Tibial artery (tissue), 4 donors: ENCODE results near the gene PTRH2.

Source experiments
- DNase-seq, 2 donors: peaks; one replicate each; pipeline ENCODE4 v3.0.0-alpha.2; 2019
- H3K27ac ChIP-seq, 2 donors: fragments of 200-600 bp; sonication (generic) in 1 of 2; 1 replicate in 1 of 2; 2 replicates in 1 of 2; pipeline ENCODE4 v1.5.1; 2018 to 2019; ENCODE audit warnings: mild to moderate bottlenecking in 1 of 2
- H3K27me3 ChIP-seq, 2 donors: fragments of 200-600 bp; sonication (generic) in 1 of 2; one replicate each; pipeline versions ENCODE4 v1.5.1 to v1.6.0; 2016 to 2019
- H3K36me3 ChIP-seq, 3 donors: fragments of 200-600 bp; sonication (generic) in 2 of 3; one replicate each; pipeline ENCODE4 v1.5.1; 2016 to 2019; ENCODE audit warnings: mild to moderate bottlenecking in 2 of 3
- H3K4me1 ChIP-seq, 4 donors: fragments of 200-600 bp; sonication (generic) in 2 of 4; 1 replicate in 3 of 4; 2 replicates in 1 of 4; pipeline ENCODE4 v1.5.1; 2016 to 2019
- H3K4me3 ChIP-seq, 2 donors: fragments of 200-600 bp; sonication (generic) in 1 of 2; 1 replicate in 1 of 2; 2 replicates in 1 of 2; pipeline ENCODE4 v1.5.1; 2018 to 2019; ENCODE audit warnings: mild to moderate bottlenecking in 2 of 2
- H3K9me3 ChIP-seq, 3 donors: fragments of 200-600 bp; sonication (generic) in 1 of 3; one replicate each; pipeline ENCODE4 v1.5.1; 2016 to 2019
- CTCF ChIP-seq, 2 experiments: fragments of 200-600 bp in 1 of 2; fragments of 450-650 bp in 1 of 2; IDR thresholded peaks; one replicate each; pipeline ENCODE4 v1.5.1; 2017 to 2019; ENCODE audit warnings: antibody characterized with exemption in 2 of 2, mild to moderate bottlenecking in 1 of 2, moderate library complexity in 1 of 2
- intact Hi-C: fragments of 100-400 bp; cut with DNase I; formaldehyde crosslinking; loops from one replicate; pipeline ENCODE4 v1.15.0; 2023; ENCODE audit warnings: low total_unique reads

PTRH2 gene

GRCh38 chr17:59696682-59697277, 10.4 kb downstream of the PTRH2 start:
- Histone ChIP-seq H3K4me1 (no peaks in the 10 kb centered on the region), H3K27ac (no peak overlapping the region), H3K4me3 (no peak overlapping the region), H3K36me3 (peaks cover 59 to 77% (median 76%) of the 10 kb centered on the region in 3 donors), H3K9me3 (no peaks in the 10 kb centered on the region), H3K27me3 (no peaks in the 10 kb centered on the region)
- no peak for TF ChIP-seq CTCF (IDR thresholded peaks at IDR 0.05)
- intact Hi-C loops = no loop called here
- DNase-seq = no peak

DNA sequence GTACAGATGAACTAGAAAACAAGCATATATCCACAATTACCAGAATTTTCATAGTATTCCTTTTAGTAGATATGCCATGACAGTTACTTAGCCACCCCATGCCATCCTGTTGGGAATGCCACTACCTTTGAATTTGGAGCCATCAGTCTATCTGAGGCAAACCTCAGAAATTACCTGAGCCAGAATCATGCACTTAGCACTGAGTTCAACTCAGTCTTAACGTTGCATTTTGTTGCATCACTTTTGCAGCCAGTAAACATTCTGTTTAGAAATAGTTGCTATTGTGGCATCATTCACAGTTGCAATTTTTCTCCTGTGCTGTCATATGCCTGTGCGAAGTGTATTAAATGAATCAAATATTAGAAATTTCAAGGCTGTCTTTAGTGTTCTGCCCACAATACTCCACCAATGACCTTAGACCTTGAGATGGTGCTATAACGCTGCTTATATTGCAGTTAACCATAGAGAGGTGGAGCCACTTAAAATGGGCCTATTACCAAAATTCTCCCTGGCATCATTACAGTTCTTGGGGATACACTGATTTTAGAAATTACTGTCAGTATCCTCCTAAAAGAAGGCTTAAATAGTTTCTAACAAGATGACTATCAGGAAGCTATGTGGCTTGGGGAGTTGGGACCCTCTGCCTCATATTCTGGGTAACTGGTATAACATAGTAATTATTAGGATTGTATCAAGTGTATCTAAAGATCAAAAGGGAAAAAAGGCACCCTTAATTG, 11.1 kb downstream of the PTRH2 start:
- no peak for DNase-seq
- no peak for TF ChIP-seq CTCF (IDR thresholded peaks at IDR 0.05)
- H3K9me3 ChIP-seq = no peaks in the 10 kb centered on the region
- intact Hi-C loops = no loop called here
- H3K27me3 ChIP-seq = no peaks in the 10 kb centered on the region
- H3K27ac ChIP-seq = no peak overlapping the region
- H3K4me3 ChIP-seq = no peak overlapping the region
- H3K4me1 ChIP-seq = no peaks in the 10 kb centered on the region
- peaks cover 64 to 83% (median 79%) of the 10 kb centered on the region in 3 donors for H3K36me3 ChIP-seq

- no peak for TF ChIP-seq CTCF (IDR thresholded peaks at IDR 0.05)
- H3K4me1 ChIP-seq = no peaks in the 10 kb centered on the region
- no peak for DNase-seq
- peaks cover 76 to 97% (median 88%) of the 10 kb centered on the region in 3 donors for H3K36me3 ChIP-seq
- intact Hi-C loops = no loop called here
- no peaks in the 10 kb centered on the region for H3K9me3 ChIP-seq
- H3K4me3 ChIP-seq = no peak overlapping the region
- no peak overlapping the region for H3K27ac ChIP-seq
- no peaks in the 10 kb centered on the region for H3K27me3 ChIP-seq
Observed at GRCh38 chr17:59694344-59694743, 12.9 kb downstream of the PTRH2 start.

DNA sequence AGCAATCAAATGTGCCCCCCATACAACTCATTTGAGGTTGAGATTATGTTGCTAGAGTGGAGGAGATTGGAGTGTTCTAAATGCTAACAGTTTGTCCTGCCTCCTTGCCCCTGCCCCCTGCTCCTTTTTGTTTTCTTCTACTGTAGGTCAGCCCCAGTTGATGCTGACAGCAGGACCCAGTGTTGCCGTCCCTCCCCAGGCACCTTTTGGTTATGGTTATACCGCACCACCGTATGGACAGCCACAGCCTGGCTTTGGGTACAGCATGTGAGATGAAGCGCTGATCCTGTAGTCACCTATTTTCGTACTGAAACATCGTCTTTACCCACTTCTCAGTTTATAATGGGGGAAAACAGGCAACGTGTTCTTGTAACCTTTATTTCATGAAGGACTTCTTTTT, 13.6 kb downstream of the PTRH2 start:
- Histone ChIP-seq H3K4me3 (no peak overlapping the region), H3K27me3 (no peaks in the 10 kb centered on the region), H3K9me3 (no peaks in the 10 kb centered on the region), H3K36me3 (peaks cover 78 to 89% (median 81%) of the 10 kb centered on the region in 3 donors), H3K4me1 (no peaks in the 10 kb centered on the region), H3K27ac (no peak overlapping the region)
- TF ChIP-seq CTCF (IDR thresholded peaks at IDR 0.05) = no peak
- intact Hi-C loops = no loop called here
- no peak for DNase-seq

DNA sequence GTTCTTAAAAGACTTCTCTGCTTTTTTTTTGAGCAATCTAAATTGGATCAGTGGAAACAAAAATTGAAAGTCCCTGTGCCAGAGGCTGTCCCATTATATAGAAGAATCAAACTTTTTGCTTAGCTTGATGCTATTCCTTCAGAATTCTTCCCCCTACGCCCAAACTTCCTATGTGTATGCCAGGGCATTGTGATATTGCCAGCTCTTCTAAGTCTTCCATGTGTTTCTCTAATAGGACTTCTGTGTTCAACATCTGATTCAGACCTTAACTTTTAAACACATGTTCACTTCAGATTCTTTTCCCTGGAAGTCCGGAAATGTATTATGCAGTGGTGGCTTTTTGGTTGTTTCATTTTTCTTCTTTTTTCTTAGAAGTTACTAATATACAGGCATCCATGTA, 18.7 kb downstream of the PTRH2 start:
- intact Hi-C loops = no loop called here
- no peaks in the 10 kb centered on the region for H3K27me3 ChIP-seq
- TF ChIP-seq CTCF (IDR thresholded peaks at IDR 0.05) = no peak
- peaks cover 72 to 85% (median 81%) of the 10 kb centered on the region in 3 donors for H3K36me3 ChIP-seq
- no peak overlapping the region for H3K27ac ChIP-seq
- no peak for DNase-seq
- no peak overlapping the region for H3K4me3 ChIP-seq
- H3K9me3 ChIP-seq = no peaks in the 10 kb centered on the region
- no peaks in the 10 kb centered on the region for H3K4me1 ChIP-seq
